GM12878 (cell line): ENCODE measurements around the gene CMSS1. TPM values are rescaled to one million over a fixed set of nuclear protein-coding genes. Genes with fewer than 3 reads are reported as not detected.

ENCODE experiments used
- ASH2L ChIP-seq: fragments of 300-600, 200-600 bp; sonication (generic); IDR thresholded peaks from 2 replicates; pipeline ENCODE4 v1.6.1; 2017; ENCODE audit warnings: low read depth, mild to moderate bottlenecking, borderline replicate concordance
- ATF2 ChIP-seq: IDR thresholded peaks from 2 replicates; pipeline ENCODE4 v1.6.1; 2012; ENCODE audit warnings: low read length, inconsistent platforms
- CTCF ChIP-seq, 3 experiments: IDR thresholded peaks in 2 of 3; conservative IDR thresholded peaks in 1 of 3; 2 replicates each; pipeline ENCODE4 v1.5.1; 2011; ENCODE audit warnings: low read depth in 3 of 3, low read length in 3 of 3, mild to moderate bottlenecking in 3 of 3, control low read depth in 2 of 3, moderate library complexity in 2 of 3, inconsistent platforms in 1 of 3, mixed read lengths in 1 of 3; ENCODE audit not compliant: control insufficient read depth in 2 of 3, insufficient read depth in 1 of 3; ENCODE audit errors: extremely low read depth in 1 of 3
- DPF2 ChIP-seq: fragments of 450-650 bp; IDR thresholded peaks from 2 replicates; pipeline ENCODE4 v1.6.1; 2017; ENCODE audit warnings: mild to moderate bottlenecking
- ETV6 ChIP-seq, 2 experiments: fragments of 450-650 bp in 1 of 2; IDR thresholded peaks in 1 of 2; conservative IDR thresholded peaks in 1 of 2; 2 replicates each; pipeline ENCODE4 v1.6.1; 2014; ENCODE audit warnings: antibody characterized with exemption in 1 of 2, borderline replicate concordance in 1 of 2, low read depth in 1 of 2, mild to moderate bottlenecking in 1 of 2, moderate library complexity in 1 of 2
- EZH2 ChIP-seq: IDR thresholded peaks from 2 replicates; pipeline ENCODE4 v1.6.1; 2012; ENCODE audit warnings: low read depth, mild to moderate bottlenecking, control low read depth, inconsistent platforms, low read length, borderline replicate concordance; ENCODE audit not compliant: control insufficient read depth
- HDAC2 ChIP-seq: fragments of 200-600 bp; sonication (generic); IDR thresholded peaks from 2 replicates; pipeline ENCODE4 v1.6.1; 2017
- HDAC6 ChIP-seq: fragments of 200-600 bp; sonication (generic); IDR thresholded peaks from one replicate; pipeline ENCODE4 v1.8.0; 2017; ENCODE audit warnings: antibody characterized with exemption; ENCODE audit not compliant: unreplicated experiment
- JUNB ChIP-seq: IDR thresholded peaks from 2 replicates; pipeline ENCODE4 v1.6.1; 2016; ENCODE audit warnings: antibody characterized with exemption, mild to moderate bottlenecking
- MAX ChIP-seq: IDR thresholded peaks from 2 replicates; pipeline ENCODE4 v1.6.1; 2012; ENCODE audit warnings: low read depth, low read length, improper control_type of control experiment
- NRF1 ChIP-seq: conservative IDR thresholded peaks from 2 replicates; pipeline ENCODE4 v1.6.1; 2011; ENCODE audit warnings: mild to moderate bottlenecking, low read depth, low read length, improper control_type of control experiment
- PAX8 ChIP-seq: fragments of 450-650 bp; IDR thresholded peaks from 2 replicates; pipeline ENCODE4 v1.6.1; 2017; ENCODE audit warnings: mild to moderate bottlenecking, moderate library complexity
- PML ChIP-seq: IDR thresholded peaks from 2 replicates; pipeline ENCODE4 v1.6.1; 2012; ENCODE audit warnings: low read length, inconsistent platforms
- SMARCA5 ChIP-seq: fragments of 450-650 bp; IDR thresholded peaks from 2 replicates; pipeline ENCODE4 v1.6.1; 2017; ENCODE audit warnings: mild to moderate bottlenecking
- YY1 ChIP-seq: IDR thresholded peaks from 2 replicates; pipeline ENCODE4 v1.6.1; 2011; ENCODE audit warnings: low read depth, mild to moderate bottlenecking, low read length
- polyA plus RNA-seq, 11 experiments: library from polyadenylated mRNA; depleted of rRNA in 4 of 11; unstranded in 6 of 11; stranded (reverse) in 5 of 11; fragments of >200 nt; fragmentation: Nextera tagmentation in 4 of 11; fragmentation: Illumina TruSeq in 1 of 11; extraction: Ambion mirVana in 4 of 11; extraction: Trizol in 1 of 11; gene quantifications; 1 replicate in 1 of 11; 2 replicates in 10 of 11; pipeline versions ENCODE4 v1.2.1 to v1.2.3, GENCODE V29; 2011 to 2016; ENCODE audit warnings: inconsistent platforms in 2 of 11, missing spikeins in 2 of 11, low read depth in 1 of 11
- total RNA-seq, 4 experiments: library from RNA; depleted of rRNA in 3 of 4; stranded (reverse); fragments of >200 nt in 3 of 4; fragmentation: Illumina TruSeq in 1 of 4; extraction: Trizol in 1 of 4; gene quantifications; 2 replicates each; pipeline versions ENCODE4 v1.2.1 to v1.2.3, GENCODE V29; 2013 to 2021
- TF ChIP-seq, protein P1 (sequence below): fragments of 450-650 bp; IDR thresholded peaks from 2 replicates; pipeline ENCODE4 v1.6.1; 2017; ENCODE audit warnings: mild to moderate bottlenecking, low read depth, inconsistent platforms; ENCODE audit not compliant: poor library complexity, severe bottlenecking

CMSS1 gene
- total and polyA plus RNA-seq, 10 of the 15 experiments (the other 5 are each of a cell fraction or from before 2014, with no cell fraction given): 31.0 to 118 (median 70.1) TPM

DNA sequence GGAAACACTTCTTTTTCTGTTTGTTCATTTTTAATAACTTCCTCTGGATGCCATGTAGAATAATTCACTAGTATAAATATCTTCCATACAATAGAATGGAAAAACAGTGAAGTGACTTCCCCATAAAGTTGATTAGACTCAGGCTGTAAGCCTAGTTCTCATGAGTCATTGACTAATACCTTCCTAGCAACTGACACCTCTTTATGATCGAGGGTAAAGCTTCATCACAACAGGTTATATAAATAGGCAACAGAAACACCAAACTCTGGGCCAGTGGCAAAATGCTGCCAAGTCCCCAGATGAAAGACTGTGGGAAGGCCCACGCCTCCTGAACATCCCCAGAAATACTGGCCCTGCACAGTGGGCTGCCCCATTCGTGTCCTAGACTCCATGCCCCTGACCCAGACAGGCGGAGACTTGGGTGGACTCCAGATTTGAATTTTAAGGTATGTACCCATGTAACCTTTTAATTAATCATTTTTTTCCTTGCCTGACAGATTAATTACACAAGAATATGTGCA lies 371.8 kb downstream of the CMSS1 start (continued):
- TF ChIP-seq EZH2 (no peak), JUNB (no peak), ASH2L (no peak), NRF1 (no peak), SMARCA5 (no peak), DPF2 (no peak), YY1 (no peak), ETV6 (conservative IDR thresholded peaks at IDR 0.05 in 1 of 2, IDR thresholded peaks at IDR 0.05 in 1 of 2; ENCODE audit: borderline replicate concordance in 1 of 2, low read depth in 1 of 2) (no peak), HDAC6 (no peak), ATF2 (no peak), HDAC2 (no peak), PAX8 (no peak), CTCF (IDR thresholded peaks at IDR 0.05 in 2 of 3, conservative IDR thresholded peaks at IDR 0.05 in 1 of 3; ENCODE audit: control insufficient read depth in 2 of 3, extremely low read depth in 1 of 3, insufficient read depth in 1 of 3, low read depth in 3 of 3, low read length in 3 of 3) (no peak), MAX (no peak), PML (no peak)
- TF ChIP-seq, protein P1, sequence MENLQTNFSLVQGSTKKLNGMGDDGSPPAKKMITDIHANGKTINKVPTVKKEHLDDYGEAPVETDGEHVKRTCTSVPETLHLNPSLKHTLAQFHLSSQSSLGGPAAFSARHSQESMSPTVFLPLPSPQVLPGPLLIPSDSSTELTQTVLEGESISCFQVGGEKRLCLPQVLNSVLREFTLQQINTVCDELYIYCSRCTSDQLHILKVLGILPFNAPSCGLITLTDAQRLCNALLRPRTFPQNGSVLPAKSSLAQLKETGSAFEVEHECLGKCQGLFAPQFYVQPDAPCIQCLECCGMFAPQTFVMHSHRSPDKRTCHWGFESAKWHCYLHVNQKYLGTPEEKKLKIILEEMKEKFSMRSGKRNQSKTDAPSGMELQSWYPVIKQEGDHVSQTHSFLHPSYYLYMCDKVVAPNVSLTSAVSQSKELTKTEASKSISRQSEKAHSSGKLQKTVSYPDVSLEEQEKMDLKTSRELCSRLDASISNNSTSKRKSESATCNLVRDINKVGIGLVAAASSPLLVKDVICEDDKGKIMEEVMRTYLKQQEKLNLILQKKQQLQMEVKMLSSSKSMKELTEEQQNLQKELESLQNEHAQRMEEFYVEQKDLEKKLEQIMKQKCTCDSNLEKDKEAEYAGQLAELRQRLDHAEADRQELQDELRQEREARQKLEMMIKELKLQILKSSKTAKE: no peak
- TF ChIP-seq, all 136 proteins: peak for 0
